ENCODE data around the gene CCDC91.

DNA sequence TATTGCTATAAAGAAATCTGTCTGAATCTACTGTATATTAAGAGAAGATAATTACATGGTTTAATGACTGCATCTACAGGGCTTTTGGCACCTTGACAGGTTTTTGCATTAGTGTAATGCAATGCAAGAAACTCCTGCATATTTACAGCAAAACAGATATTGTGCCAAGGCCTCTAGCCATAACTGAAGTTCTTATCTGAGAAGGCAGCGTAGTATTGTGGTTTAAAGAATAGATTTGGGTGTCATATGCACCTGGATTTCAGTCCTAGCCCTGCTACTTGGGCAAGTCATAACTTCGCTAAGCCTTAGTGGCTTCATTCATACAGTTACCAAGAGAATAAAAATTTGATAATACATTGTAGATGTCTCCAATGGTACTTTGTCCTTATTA, 350.1 kb downstream of the CCDC91 start:
- TF ChIP-seq, protein P1, sequence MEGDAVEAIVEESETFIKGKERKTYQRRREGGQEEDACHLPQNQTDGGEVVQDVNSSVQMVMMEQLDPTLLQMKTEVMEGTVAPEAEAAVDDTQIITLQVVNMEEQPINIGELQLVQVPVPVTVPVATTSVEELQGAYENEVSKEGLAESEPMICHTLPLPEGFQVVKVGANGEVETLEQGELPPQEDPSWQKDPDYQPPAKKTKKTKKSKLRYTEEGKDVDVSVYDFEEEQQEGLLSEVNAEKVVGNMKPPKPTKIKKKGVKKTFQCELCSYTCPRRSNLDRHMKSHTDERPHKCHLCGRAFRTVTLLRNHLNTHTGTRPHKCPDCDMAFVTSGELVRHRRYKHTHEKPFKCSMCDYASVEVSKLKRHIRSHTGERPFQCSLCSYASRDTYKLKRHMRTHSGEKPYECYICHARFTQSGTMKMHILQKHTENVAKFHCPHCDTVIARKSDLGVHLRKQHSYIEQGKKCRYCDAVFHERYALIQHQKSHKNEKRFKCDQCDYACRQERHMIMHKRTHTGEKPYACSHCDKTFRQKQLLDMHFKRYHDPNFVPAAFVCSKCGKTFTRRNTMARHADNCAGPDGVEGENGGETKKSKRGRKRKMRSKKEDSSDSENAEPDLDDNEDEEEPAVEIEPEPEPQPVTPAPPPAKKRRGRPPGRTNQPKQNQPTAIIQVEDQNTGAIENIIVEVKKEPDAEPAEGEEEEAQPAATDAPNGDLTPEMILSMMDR (conservative IDR thresholded peaks at IDR 0.05; ENCODE audit: low read depth, low read length), result no peak
- TF ChIP-seq POLR2A (IDR thresholded peaks at IDR 0.05; ENCODE audit: low read depth, low read length) (no peak), CEBPB (IDR thresholded peaks at IDR 0.05; ENCODE audit: low read depth, low read length) (no peak), FOS (IDR thresholded peaks at IDR 0.05; ENCODE audit: low read depth, low read length) (no peak), MAFK (IDR thresholded peaks at IDR 0.05; ENCODE audit: low read depth, low read length) (no peak)
- TF ChIP-seq, protein P2, sequence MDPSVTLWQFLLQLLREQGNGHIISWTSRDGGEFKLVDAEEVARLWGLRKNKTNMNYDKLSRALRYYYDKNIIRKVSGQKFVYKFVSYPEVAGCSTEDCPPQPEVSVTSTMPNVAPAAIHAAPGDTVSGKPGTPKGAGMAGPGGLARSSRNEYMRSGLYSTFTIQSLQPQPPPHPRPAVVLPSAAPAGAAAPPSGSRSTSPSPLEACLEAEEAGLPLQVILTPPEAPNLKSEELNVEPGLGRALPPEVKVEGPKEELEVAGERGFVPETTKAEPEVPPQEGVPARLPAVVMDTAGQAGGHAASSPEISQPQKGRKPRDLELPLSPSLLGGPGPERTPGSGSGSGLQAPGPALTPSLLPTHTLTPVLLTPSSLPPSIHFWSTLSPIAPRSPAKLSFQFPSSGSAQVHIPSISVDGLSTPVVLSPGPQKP (IDR thresholded peaks at IDR 0.05; ENCODE audit: borderline replicate concordance, low read depth, low read length), result no peak
- TF ChIP-seq, protein P3, sequence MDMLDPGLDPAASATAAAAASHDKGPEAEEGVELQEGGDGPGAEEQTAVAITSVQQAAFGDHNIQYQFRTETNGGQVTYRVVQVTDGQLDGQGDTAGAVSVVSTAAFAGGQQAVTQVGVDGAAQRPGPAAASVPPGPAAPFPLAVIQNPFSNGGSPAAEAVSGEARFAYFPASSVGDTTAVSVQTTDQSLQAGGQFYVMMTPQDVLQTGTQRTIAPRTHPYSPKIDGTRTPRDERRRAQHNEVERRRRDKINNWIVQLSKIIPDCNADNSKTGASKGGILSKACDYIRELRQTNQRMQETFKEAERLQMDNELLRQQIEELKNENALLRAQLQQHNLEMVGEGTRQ (IDR thresholded peaks at IDR 0.05; ENCODE audit: low read depth, low read length), result no peak

All from IMR-90 (cell line).